ENCODE data around the gene NMNAT1.
"Not testable (repeated sequence)": the region's sequence is repeated elsewhere in the genome, so short reads cannot be mapped to it uniquely, and the experiment has no call there.

The NMNAT1 gene

DNA sequence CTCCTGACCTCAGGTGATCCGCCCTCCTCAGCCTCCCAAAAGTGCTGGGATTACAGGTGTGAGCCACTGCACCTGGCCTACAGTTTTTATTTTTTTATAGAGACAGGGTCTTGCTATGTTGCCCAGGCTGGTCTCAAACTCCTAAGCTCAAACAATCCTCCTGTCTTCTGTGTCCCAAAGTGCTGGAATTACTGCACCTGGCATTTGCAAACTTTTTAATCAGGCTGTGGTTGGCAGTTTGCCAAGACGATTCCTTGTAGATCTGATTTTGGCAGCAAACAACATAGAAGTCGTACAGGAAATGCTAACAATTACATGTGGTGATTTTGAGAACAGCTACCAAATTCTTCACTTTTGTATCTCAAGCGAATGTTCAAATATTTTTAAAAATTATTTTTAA, 63.9 kb downstream of the NMNAT1 start:
- no peak overlapping the region for H3K4me3 ChIP-seq (ENCODE audit: control insufficient read depth, low read depth, low read length)
- DNase-seq (ENCODE audit: low read depth) = no peak
- TF ChIP-seq, protein P1, sequence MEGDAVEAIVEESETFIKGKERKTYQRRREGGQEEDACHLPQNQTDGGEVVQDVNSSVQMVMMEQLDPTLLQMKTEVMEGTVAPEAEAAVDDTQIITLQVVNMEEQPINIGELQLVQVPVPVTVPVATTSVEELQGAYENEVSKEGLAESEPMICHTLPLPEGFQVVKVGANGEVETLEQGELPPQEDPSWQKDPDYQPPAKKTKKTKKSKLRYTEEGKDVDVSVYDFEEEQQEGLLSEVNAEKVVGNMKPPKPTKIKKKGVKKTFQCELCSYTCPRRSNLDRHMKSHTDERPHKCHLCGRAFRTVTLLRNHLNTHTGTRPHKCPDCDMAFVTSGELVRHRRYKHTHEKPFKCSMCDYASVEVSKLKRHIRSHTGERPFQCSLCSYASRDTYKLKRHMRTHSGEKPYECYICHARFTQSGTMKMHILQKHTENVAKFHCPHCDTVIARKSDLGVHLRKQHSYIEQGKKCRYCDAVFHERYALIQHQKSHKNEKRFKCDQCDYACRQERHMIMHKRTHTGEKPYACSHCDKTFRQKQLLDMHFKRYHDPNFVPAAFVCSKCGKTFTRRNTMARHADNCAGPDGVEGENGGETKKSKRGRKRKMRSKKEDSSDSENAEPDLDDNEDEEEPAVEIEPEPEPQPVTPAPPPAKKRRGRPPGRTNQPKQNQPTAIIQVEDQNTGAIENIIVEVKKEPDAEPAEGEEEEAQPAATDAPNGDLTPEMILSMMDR (conservative IDR thresholded peaks at IDR 0.05; ENCODE audit: control insufficient read depth, insufficient read depth, low read depth, low read length) = no peak

DNA sequence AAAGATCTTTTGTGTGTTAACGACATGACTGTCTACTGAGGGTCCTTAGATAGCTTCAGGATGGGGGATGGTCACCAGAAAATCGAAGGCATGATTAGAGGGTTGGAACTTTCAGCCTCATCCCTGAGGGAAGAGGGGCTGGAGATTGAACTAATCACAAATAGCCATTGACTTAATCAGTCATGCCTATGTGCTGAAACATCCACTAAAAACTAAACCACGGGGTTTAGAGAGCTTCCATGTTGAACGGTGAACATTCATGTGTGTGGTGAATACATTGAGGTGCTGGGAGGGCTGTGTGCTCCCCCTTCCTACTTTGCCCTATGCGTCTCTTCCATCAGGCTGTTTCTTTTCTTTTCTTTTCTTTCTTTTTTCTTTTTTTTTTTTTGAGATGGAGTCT, 70.7 kb downstream of the NMNAT1 start:
- TF ChIP-seq, protein P1 (conservative IDR thresholded peaks at IDR 0.05; ENCODE audit: control insufficient read depth, insufficient read depth, low read depth, low read length) = no peak
- H3K4me3 ChIP-seq (ENCODE audit: control insufficient read depth, low read depth, low read length) = no peak overlapping the region
- DNase-seq (ENCODE audit: low read depth) = no peak

DNA sequence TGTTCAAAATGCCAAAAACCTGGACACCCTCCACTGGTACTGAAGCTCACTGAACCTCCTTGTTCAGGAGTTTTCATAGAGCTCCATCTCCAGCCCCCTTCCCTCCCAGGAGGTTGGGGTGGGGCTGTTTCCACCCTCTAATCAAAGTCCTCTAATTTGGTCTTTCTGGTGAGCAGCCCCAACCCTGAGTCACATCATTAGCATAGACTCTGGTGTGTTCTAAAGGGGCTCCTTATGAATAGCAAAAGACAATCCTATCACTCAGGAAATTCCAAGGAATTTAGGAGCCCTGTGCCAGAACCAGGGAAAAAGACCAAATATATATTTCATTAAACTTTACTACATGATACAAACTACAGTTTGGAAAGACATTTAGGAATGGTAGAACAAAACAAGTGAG, 76.3 kb downstream of the NMNAT1 start:
- no peak for DNase-seq (ENCODE audit: low read depth)
- no peak overlapping the region for H3K4me3 ChIP-seq (ENCODE audit: control insufficient read depth, low read depth, low read length)
- TF ChIP-seq, protein P1 (conservative IDR thresholded peaks at IDR 0.05; ENCODE audit: control insufficient read depth, insufficient read depth, low read depth, low read length) = no peak

DNA sequence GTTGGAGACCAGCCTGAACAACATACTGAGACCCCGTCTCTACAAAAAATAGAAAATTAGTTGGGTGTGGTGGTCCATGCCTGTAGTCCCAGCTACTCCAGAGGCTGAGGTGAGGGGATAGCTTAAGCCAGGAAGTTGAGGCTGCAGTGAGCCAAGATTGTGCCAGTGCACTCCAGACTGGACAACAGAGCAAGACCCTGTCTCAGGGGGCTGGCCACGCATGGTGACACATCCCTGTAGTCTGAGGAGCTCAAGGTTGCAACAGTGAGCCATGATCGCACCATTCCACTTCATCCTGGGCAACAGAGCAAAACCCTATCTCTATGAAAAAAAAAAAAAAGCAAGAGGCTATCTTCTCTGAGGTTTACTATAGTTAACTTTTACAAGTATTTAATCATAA, 76.8 kb downstream of the NMNAT1 start:
- TF ChIP-seq, protein P1 (conservative IDR thresholded peaks at IDR 0.05; ENCODE audit: control insufficient read depth, insufficient read depth, low read depth, low read length) = no peak

DNA sequence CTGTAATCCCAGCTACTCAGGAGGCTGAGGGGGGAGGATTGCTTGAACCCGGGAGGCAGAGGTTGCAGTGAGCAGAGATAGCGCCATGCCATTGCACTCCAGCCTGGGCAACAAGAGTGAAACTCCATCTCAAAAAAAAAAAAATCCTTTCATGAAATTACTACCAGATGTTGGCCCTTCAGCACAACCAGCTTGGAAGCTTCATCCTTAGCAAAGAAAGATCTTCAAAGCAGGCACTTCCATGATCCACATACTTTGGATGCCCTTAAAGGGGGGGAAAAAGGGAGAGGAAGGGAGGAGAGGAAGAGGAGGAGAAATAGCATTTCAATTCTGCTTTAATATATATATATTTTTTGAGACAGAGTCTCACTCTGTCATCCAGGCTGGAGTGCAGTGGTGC, 77.4 kb downstream of the NMNAT1 start:
- not testable (repeated sequence) for DNase-seq (ENCODE audit: low read depth)

More for the DNA sequence above, 76.8 kb downstream of the NMNAT1 start:
- DNase-seq (ENCODE audit: low read depth) = no peak
- H3K4me3 ChIP-seq (ENCODE audit: control insufficient read depth, low read depth, low read length) = no peak overlapping the region

DNA sequence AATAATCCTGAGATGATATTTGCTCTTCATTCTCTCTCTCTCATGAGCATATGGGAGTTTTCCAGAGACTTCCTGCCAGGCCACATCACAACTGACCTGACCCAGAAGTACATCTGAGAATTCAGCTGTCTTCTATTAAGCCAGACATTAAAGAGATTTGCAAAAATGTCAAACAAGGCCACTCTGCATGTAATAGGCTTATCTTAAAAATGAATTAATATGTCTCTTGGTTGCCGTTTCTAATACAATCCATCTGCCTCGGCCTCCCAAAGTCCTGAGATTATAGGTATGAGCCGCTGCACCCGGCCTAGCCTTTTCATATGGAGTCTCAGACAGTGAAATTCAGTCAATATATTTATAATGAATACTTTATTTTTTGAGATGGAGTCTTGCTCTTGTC, 78.7 kb downstream of the NMNAT1 start:
- not testable (repeated sequence) for DNase-seq (ENCODE audit: low read depth)

More for the DNA sequence above, 77.4 kb downstream of the NMNAT1 start:
- not testable (repeated sequence) for H3K4me3 ChIP-seq (ENCODE audit: control insufficient read depth, low read depth, low read length)

DNA sequence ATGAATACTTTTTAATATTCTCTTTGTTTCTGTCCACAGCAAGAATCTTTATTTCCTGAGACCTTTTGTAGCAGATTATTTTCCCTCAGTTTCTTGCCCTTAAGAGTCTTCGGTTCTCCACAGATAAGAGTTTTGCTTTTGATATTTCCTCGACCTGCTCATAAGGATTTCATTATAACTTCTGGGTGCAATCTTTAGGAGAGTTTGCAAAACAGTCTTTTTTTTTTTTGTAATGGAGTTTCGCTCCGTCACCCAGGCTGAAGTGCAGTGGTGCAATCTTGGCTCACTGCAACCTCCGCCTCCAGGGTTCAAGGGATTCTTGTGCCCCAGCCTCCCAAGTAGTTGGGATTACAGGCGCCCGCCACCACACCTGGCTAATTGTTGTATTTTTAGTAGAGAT, 79.4 kb downstream of the NMNAT1 start:
- H3K4me3 ChIP-seq (ENCODE audit: control insufficient read depth, low read depth, low read length) = no peak overlapping the region
- DNase-seq (ENCODE audit: low read depth) = no peak
- TF ChIP-seq, protein P1 (conservative IDR thresholded peaks at IDR 0.05; ENCODE audit: control insufficient read depth, insufficient read depth, low read depth, low read length) = no peak

More for the DNA sequence above, 78.7 kb downstream of the NMNAT1 start:
- H3K4me3 ChIP-seq (ENCODE audit: control insufficient read depth, low read depth, low read length) = not testable (repeated sequence)

DNA sequence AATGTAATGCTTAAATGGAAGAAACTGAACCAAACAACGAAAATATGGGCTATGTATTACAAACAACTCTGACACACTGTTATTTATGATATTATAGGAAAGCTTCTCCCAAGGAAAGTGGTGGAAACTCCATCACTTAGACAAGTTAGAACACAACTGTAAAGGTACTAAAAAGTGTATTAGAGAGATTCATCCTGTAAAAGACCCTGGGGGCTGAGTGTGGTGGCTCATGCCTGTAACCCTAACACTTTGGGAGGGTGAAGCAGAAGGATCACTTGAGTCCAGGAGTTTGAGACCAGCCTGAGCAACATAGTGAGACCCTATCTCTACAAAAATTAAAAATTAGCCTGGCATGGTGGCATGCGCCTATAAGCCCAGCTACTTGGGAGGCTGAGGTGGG, 82.1 kb downstream of the NMNAT1 start:
- no peak for DNase-seq (ENCODE audit: low read depth)
- TF ChIP-seq, protein P1 (conservative IDR thresholded peaks at IDR 0.05; ENCODE audit: control insufficient read depth, insufficient read depth, low read depth, low read length) = no peak
- no peak overlapping the region for H3K4me3 ChIP-seq (ENCODE audit: control insufficient read depth, low read depth, low read length)
